ENCODE data around the gene ADAP1.

GRCh38 chr7:895451-896052 lies 58.9 kb downstream of the ADAP1 start:
- TF ChIP-seq EZH2 (IDR thresholded peaks at IDR 0.05; ENCODE audit: low read length) (no peak), CTCF (optimal IDR thresholded peaks at IDR 0.05 in 1 of 3, IDR thresholded peaks at IDR 0.05 in 1 of 3, conservative IDR thresholded peaks at IDR 0.05 in 1 of 3; ENCODE audit: extremely low read depth in 1 of 3, insufficient read depth in 2 of 3, low read length in 3 of 3) (no peak)

Measured in keratinocyte (primary cell).